GM19438 (cell line): ENCODE measurements around the gene DPF3.

ENCODE experiments used
- ATAC-seq: cut with Tn5 transposase; IDR thresholded peaks from one replicate; pipeline ENCODE4 v1.9.1; 2021; ENCODE audit warnings: low read depth; ENCODE audit not compliant: unreplicated experiment

Gene DPF3

GRCh38 chr14:72726444-72726843 is 167.5 kb downstream of the DPF3 start:
- ATAC-seq, result no peak

- ATAC-seq, result no peak
Measured at GRCh38 chr14:72723858-72724530, 169.9 kb downstream of the DPF3 start.

- ATAC-seq, result no peak
Measured at GRCh38 chr14:72722201-72722785, 171.6 kb downstream of the DPF3 start.

GRCh38 chr14:72721083-72721482 is 172.8 kb downstream of the DPF3 start:
- no peak for ATAC-seq

- no peak for ATAC-seq
Measured at GRCh38 chr14:72717220-72717619, 176.7 kb downstream of the DPF3 start.

- ATAC-seq, result no peak
Measured at GRCh38 chr14:72716476-72716875, 177.4 kb downstream of the DPF3 start.

- ATAC-seq, result no peak
Measured at GRCh38 chr14:72715850-72716228, 178.1 kb downstream of the DPF3 start.

DNA sequence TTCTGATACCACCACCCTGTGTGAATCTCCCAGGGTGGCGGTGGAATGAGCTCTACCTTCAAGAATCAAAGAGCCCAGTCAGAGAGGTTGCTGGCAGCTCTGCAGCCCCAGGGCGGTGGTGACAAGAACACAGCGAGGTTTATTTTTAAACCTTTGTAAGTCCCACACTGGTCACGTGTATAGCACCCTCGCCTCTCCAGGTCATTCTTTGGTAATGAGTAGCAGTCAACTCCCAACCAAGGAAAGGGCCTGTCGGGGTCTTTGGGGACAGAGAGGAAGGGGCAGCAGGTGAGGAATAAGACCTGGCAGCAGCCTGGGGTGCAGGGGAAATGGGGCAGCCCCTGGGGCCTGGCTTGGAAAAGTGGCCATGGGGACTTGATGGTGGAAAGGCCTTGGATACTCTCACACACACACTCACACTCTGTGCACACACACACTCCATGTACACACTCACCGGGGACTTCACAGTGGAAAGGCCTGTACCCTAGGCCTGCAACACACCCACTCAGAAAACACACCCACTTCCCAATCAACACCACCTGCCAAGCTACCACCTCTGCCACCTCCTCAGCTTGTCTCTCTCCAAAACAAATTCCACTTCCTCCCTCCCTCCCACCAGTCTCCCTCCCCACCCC is 178.6 kb downstream of the DPF3 start:
- ATAC-seq, result no peak

GRCh38 chr14:72714871-72715214 is 179.1 kb downstream of the DPF3 start:
- no peak for ATAC-seq

DNA sequence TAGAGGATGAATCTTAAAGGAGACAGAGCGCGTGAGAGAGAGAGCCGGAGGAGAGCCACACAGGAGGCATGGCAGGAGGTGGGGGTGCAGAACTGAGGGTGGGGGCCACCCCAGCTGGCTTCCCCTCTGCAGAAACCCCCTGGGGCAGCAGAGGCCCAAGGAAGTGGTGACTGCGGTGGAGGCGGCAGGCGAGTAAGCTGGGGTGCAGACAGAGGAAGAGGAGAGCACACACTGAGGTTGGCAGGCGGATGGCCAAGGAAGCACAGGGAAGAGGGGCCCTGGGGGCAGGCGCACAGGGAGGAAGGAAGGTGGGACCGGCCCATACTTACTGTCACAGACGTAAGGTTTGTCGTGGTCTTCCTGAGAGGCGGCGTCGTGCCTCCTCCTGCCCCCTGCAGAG is 179.8 kb downstream of the DPF3 start:
- peak; percentile 59 for ATAC-seq

GRCh38 chr14:72711936-72712335 is 182.0 kb downstream of the DPF3 start:
- ATAC-seq, result no peak

GRCh38 chr14:72709916-72710611 is 183.8 kb downstream of the DPF3 start:
- no peak for ATAC-seq

GRCh38 chr14:72708708-72709475 is 185.0 kb downstream of the DPF3 start:
- ATAC-seq, result no peak

GRCh38 chr14:72708222-72708621 is 185.7 kb downstream of the DPF3 start:
- ATAC-seq, result no peak

DNA sequence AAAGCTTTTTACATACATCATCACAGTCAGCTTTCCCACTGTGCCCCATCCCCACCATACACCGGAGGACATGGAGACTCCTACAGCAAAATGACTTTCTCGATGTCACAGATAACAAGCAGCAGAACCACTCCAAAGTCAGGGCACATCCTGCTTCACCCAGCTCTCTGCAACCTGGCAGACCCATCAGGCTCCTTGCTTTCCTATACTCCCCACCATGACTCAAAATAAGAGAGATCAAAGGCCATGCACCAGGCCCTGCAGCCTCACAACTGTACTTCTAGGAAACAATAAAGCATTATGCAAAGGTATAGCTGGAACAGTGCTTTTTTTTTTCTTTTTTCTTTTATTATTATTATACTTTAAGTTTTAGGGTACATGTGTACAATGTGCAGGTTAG is 187.4 kb downstream of the DPF3 start:
- no peak for ATAC-seq

- ATAC-seq, result no peak
Measured at GRCh38 chr14:72704502-72704901, 189.4 kb downstream of the DPF3 start.

- ATAC-seq, result no peak
Measured at GRCh38 chr14:72701605-72702004, 192.3 kb downstream of the DPF3 start.

- no peak for ATAC-seq
Measured at GRCh38 chr14:72701237-72701565, 192.7 kb downstream of the DPF3 start.

GRCh38 chr14:72700338-72701236 is 193.3 kb downstream of the DPF3 start:
- no peak for ATAC-seq

DNA sequence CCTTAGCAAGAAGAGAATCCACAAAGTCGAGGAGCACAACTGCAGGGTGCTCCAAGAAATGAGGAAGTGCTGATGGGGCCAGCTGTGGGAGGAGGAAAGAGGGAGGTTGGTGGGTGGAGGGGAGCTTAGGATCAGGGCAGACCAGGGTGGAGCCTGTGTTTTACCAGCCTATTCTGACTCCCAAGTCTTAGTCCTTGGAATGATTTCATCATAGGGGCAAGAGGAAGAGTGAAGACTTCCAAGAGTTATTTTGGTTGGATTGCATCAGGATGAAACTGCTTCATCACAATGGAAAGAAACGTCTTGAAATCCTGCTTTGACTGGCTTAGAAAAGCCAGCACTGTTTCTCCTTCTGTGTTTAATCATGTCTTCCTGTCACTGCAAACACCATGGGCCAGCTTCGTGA is 194.0 kb downstream of the DPF3 start:
- no peak for ATAC-seq
